DOHH2 (cell line): Measurements from ENCODE around the gene SEC61B.

Experiments used
- CTCF ChIP-seq: fragments of 200-600 bp; sonication (generic); IDR thresholded peaks from one replicate; pipeline ENCODE4 v1.5.1; 2014; ENCODE audit warnings: antibody characterized with exemption, mild to moderate bottlenecking, low read depth, low read length; ENCODE audit not compliant: poor library complexity, severe bottlenecking
- EZH2phosphoT487 ChIP-seq: fragments of 200-600 bp; sonication (generic); IDR thresholded peaks from 2 replicates; pipeline ENCODE4 v1.6.1; 2017; ENCODE audit warnings: borderline replicate concordance, mild to moderate bottlenecking, antibody characterized with exemption, low read length, moderate library complexity, mixed read lengths

- no peak for TF ChIP-seq CTCF
- TF ChIP-seq EZH2phosphoT487, result no peak
Measured at GRCh38 chr9:99224445-99224844, 2.4 kb downstream of the SEC61B start.
